DLD1 (cell line): ENCODE results near the gene MFN2.

Experiments
- in situ Hi-C: cut with HindIII; loops from 2 replicates; pipeline ENCODE4 v1.10.0; 2017; ENCODE audit warnings: low sequenced_read_pairs

Gene MFN2

DNA sequence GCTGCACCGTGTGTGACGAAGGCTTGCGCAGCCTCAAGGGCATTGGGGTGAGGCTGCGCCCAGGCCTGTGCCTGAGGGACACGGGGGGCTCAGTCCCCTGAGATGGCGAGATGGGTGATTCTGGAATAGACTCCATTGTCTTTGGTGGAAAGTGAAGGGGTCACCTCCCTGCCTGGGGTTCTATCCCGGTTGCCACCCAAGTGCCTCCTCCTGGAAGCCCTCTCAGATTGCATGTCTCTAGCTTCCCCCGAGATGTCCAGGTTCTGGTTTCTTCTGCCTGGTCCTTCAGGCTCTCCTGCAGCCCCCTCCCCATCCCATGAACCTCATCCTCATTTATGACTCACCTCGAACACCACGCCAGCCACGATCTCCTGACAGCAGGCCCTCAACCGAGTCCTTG is 22.3 kb upstream of the MFN2 start:
- in situ Hi-C loops: no loop called here

DNA sequence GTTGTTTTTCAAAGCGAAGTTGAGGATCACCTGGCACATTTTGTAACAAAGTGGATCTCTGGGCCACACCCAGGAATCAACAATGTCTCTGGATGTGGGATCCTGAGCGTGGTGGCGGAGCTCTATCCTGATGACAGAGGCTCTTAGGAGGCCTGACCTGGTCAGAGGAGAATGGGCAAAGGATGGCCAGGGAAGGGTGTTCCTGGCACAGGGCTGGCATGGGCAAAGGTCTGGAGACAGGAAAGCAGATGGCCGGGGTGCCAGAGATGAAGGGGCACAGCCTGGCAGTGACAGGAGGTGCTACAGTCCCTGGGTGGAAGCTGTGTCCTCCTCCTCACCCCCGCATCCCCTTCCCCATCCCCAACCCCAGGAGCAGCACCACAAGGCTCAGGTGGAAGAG is 20.0 kb upstream of the MFN2 start:
- in situ Hi-C loops: no loop called here

DNA sequence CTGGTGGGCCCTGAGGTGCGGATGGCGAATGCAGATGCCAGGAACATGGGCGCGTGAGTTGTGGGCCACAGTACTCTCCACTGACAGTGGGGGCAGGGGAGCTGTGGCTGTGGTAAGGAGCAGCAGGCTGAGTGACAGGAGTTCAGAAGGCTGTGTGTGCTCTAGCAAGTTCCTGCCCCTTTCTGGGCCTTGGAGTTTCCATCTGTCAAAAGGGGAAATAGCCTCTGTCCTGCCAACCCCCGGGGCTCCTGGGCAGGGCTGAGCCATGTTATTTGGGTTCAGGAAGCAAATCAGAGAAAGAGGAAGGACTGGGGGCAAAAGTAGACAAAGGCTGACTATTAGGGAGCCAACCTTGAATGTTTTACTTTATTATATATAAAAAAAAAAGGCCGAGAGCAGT is 19.5 kb upstream of the MFN2 start:
- in situ Hi-C loops: no loop called here

DNA sequence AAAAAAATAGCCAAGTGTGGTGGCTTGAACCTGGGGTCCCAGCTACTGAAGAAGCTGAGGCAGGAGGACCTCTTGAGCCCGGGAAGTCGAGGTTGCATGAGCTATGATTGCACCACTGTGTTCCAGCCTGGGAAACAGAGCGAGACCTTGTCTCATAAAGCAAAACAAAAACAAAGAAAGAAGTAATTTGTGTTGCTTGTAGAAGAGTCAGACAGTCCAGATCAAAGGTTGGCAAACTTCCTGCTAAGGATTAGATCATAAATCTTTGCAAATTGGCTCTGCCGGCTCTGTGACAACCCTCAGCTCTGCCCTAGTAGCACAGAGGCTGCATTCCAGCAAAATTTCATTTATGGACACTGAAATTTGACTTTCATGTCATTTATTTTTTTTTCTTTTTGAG is 19.0 kb upstream of the MFN2 start:
- in situ Hi-C loops: no loop called here

DNA sequence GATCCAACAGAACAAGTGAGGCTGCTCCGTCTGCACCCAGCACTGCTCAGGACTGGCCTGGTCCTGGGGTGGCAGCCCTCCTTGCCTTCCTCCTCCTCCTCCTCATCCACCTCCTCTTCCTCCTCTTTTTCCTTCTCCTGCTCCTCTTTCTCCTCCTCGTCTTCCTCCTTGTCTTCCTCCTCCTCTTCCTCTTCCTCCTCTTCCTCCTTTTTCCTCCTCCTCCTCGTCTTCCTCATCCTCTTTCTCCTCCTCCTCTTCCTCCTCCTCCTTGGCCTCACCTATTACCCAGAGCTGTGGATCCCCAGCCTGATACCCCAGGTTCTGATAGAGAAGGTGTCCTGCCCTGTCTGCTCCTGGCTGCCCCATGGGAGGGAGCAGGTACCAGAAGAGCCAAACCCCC is 16.6 kb upstream of the MFN2 start:
- in situ Hi-C loops: no loop called here

DNA sequence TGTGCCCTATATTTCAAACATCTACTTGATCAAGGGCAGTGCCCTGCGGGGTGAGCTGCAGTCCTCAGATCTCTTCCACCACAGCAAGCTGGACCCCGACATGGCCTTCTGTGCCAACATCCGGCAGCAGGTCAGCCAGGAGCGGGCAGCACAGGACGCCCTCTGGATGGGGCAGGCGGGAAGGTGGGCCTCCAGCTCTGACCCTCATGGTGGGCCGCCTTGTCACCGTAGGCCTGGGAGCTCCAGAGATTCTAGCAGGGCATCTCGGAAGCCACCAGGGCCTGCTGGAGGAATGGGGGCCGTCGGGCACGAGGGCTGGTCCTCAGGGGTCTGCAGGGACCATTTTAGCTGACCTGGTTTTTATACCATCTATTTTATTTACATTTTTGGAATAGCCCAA is 15.6 kb upstream of the MFN2 start:
- in situ Hi-C loops: no loop called here

DNA sequence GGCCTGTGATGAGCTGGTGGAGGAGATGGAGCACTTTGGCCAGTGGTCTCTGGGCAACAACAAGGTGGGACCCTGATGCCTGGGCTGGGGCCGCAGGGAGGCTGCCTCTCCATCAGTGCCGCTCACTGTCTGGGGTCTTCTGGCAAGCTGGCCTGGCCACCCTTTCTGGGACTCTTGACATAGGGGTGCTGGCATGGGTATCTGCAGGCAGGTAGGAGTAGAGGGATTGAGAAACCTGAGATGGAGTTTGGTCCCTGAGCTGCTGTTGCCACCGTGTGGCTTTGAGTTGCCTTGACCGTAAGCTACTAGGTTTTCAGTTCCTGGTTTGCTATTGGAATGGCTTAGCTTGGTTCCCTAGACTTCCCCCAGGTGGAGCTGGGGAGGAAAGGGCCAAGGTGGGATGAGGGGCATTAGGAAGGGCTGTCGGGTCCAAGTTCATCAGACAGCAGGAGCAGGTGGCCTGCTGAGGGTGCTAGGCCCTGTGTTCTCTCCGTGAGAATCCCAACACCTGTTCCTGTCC is 13.2 kb upstream of the MFN2 start:
- in situ Hi-C loops: no loop called here

DNA sequence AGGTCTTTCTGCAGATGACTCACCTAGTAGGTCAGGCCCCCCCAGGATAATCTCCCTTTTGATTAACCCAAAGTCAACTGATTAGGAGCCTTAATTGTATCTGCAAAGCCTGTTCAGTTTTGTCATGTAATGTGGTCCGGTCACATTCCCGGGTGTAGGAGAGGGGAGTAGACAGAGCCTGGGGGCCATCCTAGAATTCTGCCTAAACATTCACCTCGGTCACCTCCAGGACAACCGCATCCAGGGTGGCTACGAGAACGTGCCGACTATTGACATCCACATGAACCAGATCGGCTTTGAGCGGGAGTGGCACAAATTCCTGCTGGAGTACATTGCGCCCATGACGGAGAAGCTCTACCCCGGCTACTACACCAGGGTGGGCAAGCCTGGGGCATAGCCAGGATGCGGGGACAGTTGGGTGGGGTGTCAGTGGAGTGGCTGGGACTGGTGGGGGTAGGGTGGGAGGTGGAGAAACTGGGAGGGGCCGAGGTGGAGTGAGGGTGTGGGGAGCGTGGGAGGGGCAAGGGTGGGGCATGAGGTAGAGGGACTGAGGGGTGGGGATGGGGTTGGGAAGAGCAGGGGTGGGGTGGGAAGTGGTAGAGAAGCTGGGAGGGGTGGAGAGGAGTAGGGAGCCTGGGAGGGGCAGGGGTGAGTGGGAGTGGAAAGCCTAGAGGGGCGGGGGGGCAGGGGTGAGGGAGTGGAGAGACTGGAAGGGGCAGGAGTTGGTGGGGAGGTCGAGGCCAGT is 9.6 kb upstream of the MFN2 start:
- in situ Hi-C loops: no loop called here

DNA sequence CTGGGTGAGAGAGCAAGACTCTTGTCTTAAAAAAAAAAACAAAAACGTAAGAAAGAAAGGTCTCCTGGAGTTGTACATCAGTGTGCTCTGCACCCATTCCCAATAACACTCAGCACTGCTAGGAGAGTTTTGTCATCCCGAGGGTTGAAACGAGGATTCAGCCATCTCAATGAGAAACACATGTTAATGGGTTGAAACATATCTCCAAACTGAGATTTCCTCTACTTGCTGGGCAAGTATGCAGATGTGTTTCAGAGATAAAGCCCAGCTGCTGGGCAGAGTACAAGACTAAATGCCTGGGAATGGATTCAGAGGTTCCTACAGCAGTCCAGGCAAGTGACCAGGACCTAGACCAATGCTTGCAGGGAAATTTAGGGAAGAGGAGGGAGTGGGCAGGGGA is 2.6 kb upstream of the MFN2 start:
- in situ Hi-C loops: no loop called here

DNA sequence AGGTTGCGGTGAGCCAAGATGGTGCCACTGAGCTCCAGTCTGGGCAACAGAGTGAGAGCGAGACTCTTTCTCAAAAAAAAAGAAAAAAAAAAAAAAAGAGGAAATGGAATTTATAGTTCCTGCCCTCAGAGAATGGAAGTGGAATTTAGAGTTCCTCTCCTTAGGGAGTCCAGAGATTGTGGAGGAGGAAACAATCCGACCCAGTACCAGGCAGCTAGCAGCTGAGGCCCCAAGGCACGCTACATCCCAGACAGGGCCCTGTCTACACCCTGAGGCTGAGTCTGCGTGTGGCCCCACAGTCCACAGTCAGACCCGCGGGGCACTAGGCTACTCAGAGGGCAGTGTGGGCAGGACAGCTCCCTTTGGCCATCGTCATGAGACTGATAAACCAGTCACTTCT is 1.9 kb upstream of the MFN2 start:
- in situ Hi-C loops: no loop called here

DNA sequence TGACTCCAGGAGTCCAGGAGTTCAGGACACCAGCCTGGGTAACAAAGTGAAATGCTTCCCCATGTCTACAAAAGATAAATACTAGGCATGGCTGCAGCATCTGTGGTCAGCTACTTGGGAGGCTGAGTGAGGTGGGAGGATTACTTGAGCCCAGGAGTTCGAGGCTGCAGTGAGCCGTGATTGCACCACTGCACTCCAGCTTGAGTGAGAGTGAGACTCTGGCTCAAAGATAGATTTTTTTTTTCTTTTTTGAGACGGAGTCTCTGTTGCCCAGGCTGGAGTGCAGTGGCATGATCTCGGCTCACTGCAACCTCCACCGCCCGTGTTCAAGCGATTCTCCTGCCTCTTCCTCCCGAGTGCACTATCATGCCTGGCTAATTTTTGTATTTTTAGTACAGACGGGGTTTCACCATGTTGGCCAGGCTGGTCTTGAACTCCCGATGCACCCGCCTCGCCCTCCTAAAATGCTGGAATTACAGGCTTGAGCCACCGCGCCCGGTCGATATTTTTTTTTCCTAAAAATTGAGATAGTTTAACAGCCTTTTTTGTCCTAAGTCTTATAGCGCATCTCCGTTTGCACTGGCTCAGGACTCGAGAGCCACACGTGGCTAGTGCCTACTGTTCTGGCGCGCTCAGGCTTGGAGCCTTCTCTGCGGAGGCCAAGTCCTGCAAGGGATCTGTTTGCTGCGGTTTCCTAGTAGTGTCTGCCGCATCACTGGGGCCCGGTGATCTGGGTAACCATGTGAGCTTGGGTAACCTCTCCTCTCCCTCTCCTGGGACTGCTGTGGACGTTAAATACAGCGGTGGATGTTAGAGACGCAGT is 1.0 kb upstream of the MFN2 start:
- in situ Hi-C loops: no loop called here

DNA sequence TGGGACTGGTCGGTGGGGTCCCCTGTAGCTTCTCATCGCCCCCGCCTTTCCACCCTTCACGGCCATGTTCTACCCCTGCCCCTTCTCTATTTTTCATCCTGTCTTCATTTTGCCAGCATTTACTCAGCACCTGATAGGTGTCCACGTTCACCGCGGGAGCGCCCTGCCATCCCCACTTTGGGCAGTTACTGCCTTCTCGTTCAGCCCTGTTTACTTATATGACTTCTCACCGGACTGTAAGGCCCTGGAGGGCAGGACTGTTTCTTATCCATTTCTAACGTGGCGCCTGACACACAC is 380 bp downstream of the MFN2 start:
- in situ Hi-C loops: no loop called here

DNA sequence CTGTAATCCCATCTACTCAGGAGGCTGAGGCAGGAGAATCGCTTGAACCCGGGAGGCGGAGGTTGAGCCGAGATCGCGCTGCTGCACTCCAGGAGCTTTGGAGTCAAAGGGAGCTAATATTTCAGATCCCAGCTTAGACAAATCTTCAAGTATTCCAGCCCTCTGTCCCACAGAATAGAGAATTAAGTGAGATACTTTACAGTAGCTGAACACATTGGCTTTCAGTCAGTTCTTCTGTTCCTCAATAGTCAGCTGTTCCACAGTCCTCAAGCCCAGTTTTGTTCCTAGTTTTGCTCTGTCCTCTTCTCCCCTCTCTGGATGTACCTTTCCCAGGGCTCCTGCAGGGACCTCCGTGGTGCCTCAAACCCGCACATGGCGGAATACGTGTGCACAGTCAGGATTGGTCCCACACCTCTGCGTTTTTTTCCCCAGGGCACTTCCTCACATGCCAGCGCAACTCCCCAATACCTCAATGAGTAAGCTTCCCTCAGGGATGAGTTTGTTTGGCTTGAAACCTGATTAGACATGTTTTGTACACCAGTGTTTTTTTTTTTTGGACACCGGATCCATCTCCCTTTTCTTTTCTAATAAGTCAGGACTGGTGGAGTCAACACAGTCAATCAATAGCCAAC is 1.2 kb downstream of the MFN2 start:
- in situ Hi-C loops: no loop called here

DNA sequence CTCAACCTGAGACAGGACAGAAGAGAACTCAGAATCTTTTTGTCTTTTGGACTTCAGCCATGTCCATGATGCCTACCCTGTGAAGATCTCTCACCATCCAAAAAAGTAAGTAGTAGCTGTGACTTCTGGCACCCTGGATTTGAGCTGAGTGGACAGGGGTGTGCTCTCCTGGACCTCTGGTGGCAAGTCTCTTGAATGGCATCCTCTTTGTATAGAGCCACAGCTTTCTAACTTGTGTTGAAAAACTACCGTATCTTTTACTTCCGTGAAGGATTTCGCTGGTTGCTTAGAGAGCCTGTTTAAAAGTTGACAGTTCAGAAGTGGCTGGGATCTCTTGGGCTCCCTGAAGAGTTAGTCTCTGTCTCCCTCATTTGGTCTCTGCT is 1.8 kb downstream of the MFN2 start:
- in situ Hi-C loops: no loop called here

DNA sequence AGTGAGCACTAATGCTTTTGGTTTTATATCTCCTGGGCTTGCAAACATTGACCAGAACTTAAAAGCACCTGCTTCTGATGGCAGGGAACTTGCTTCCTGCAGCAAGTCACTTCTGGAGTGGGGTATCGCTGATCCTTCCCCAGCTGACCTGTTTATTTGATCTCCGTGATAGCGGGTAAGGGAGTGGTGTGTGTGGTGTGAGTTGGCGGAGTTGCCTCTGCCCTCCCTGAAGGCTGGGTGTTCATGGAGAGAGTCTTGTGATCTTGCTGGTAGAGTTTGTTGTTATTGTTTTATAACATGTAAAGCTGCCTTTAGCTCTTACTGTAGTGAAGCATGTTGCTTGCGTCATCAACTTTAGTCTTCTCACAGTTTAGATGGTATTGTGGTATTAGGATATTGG is 3.9 kb downstream of the MFN2 start:
- in situ Hi-C loops: no loop called here

DNA sequence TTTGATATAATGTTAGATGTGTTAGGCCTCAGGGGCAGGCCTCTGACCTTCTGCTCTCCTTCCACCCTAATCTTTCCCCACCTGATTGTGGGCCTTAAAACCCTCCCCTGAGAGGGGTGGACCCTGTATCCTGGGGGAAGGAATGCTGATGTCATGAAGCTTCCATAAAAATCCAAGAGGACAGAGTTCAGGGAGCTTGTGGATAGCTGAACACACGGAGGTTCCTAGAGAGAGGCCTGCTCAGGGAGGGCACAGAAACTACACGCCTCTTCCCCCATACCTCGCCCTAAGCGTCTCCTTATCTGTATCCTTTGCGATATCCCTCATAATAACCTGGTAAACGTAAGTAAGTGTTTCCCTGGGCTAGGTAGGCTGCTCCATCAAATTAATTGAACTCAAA is 4.3 kb downstream of the MFN2 start:
- in situ Hi-C loops: no loop called here

DNA sequence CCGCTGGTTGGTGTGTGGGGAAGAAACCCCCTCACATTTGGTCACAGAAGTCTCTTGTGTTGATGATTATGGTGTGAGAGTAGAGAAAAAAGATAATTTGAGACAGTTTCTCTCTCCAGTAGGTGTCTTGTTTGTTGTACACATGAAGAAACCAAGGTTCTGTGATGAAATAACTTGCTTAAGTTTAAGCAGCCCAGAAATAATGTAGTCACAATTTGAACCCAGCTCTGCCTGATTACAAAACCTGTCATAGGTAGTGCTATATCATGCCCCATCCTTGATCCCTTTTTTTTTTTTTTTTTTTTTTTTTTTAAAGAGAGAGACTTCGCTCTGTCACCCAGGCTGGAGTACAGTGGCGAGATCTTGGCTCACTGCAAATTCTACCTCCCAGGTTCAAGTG is 4.9 kb downstream of the MFN2 start:
- in situ Hi-C loops: no loop called here

DNA sequence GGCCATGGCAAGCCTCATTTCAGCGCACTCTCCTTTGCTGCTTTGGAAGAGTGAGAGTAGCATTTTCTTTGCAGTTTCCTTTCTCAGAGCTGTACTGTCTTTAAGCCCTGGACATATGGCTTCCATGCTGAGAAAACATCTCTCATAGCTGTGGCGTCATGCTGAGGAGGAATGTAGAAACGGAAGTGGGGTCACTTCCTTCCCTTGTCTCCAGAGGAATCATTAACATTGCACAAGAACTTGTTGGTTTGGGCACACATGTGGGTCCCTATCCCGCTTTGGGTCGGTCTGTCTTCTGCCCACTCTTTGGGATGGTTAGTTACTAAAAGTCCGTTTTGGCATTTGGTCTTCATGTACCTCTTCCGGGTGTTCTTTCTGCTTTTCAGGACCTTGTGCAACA is 5.6 kb downstream of the MFN2 start:
- in situ Hi-C loops: no loop called here

DNA sequence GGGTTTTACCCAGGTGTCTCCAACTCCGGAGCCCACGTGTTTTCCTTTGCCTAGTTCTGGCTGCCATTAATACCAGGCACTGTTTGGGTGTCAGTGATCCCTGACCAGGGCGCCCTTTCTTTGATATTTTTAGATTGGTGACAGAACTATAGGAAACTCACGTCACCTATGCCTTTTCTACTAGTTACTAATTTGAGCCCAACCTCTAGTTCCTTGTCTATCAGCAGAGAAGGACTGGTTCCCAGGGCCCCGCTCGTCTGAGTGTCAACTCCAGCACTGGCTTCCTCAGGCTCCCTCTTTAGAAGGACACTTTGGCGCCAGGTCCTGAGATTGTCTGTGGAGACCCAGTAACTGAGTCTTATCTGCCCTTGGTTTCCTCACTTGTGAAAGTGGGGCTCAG is 9.4 kb downstream of the MFN2 start:
- in situ Hi-C loops: no loop called here

DNA sequence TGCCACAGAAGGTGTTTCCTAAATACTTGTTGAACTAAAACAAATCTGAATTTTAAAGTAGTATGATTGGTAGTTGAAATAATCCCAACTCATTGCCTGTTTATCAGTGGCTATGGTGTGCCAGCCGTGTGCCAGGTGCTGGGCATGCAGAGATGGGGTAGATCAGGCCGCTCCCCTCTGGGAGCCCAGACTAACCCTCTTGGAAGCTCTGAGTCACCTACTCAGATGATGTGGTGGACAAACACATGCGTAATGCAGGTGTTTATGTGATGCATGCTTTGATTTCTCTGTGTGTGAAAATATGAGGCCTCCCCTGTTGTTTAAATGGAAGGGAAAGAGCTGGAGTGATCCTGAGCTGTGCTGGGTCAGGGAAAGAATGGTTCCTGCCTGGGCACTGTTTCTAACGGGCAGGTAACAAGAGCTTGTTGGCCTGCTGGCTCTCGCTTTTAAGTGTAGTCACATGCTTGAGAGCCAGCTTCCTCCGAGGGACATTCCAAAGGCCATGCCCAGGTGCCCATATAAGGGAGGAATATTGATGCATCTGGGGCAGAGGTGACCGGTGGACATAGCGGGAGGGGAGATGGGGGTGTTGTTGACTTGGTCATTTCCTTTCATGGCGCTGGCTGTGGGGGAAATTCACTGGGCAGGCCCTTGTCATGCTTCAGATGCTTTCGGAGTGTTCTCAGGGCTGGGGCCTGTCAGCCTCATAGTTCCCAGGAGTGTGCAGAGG is 10.2 kb downstream of the MFN2 start:
- in situ Hi-C loops: no loop called here

DNA sequence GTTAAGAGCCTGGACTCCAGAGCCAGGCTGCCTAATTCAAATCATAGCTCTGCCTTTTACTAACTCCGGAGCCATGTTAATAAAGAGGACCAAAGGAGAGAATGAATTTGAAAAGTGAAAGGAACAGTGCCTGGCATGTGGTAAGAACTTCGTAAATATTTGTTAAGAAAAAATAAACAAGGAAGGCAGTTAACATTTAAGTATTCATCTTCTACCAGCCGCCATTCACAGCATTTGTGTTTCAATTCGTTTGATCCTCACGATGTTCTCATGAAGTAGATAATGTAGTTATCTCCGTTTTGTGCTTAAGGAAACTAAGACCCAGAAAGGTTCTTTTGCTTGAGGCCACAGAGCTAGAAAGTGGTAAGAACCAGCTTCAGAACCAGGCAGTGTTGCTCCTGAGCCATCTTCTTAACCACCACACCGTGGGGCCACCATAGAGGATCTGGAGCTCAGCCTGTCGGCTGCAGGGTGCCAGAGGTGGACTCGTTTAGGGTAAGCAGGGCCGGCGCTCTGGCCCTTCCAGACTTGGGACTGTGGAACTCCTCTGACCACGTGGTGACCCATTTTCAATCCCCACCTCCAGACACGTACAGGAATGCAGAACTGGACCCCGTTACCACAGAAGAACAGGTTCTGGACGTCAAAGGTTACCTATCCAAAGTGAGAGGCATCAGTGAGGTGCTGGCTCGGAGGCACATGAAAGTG is 11.9 kb downstream of the MFN2 start:
- in situ Hi-C loops: no loop called here
